KMS-11 (cell line): ENCODE data around the gene XCL2.

Experiments
- H2AFZ ChIP-seq: fragments of 200-600 bp; sonication (generic); 2 replicates; pipeline ENCODE4 v1.6.1; 2016; ENCODE audit warnings: antibody characterized with exemption, mixed run types, low read depth
- H3K27ac ChIP-seq: fragments of 200-600 bp; sonication (generic); 2 replicates; pipeline ENCODE4 v1.6.1; 2016; ENCODE audit warnings: mild to moderate bottlenecking, mixed run types
- H3K27me3 ChIP-seq: fragments of 200-600 bp; sonication (generic); 2 replicates; pipeline ENCODE4 v1.6.1; 2017; ENCODE audit warnings: mild to moderate bottlenecking, low read depth, mixed run types, moderate library complexity; ENCODE audit not compliant: insufficient read depth
- H3K36me3 ChIP-seq: fragments of 200-600 bp; sonication (generic); 2 replicates; pipeline ENCODE4 v1.6.1; 2017; ENCODE audit warnings: mild to moderate bottlenecking, mixed run types; ENCODE audit not compliant: insufficient read depth
- H3K4me1 ChIP-seq: fragments of 200-600 bp; sonication (generic); 2 replicates; pipeline ENCODE4 v1.6.1; 2016; ENCODE audit warnings: mild to moderate bottlenecking, low read depth, mixed run types; ENCODE audit not compliant: poor library complexity, severe bottlenecking
- H3K4me2 ChIP-seq: fragments of 200-600 bp; sonication (generic); 2 replicates; pipeline ENCODE4 v1.7.0; 2016; ENCODE audit warnings: mild to moderate bottlenecking, mixed run types
- H3K4me3 ChIP-seq: fragments of 200-600 bp; sonication (generic); IDR thresholded peaks from 2 replicates; pipeline ENCODE4 v1.6.1; 2017; ENCODE audit warnings: low read depth, low read length, mixed read lengths; ENCODE audit not compliant: insufficient read depth
- H3K79me2 ChIP-seq: fragments of 200-600 bp; sonication (generic); 2 replicates; pipeline ENCODE4 v1.6.1; 2016; ENCODE audit warnings: low read depth, mixed run types; ENCODE audit not compliant: insufficient read depth
- H3K9ac ChIP-seq: fragments of 200-600 bp; sonication (generic); 2 replicates; pipeline ENCODE4 v1.6.1; 2016; ENCODE audit warnings: mild to moderate bottlenecking, mixed run types
- H4K20me1 ChIP-seq: fragments of 200-600 bp; sonication (generic); 2 replicates; pipeline ENCODE4 v1.6.1; 2016; ENCODE audit warnings: mild to moderate bottlenecking, mixed run types; ENCODE audit not compliant: insufficient read depth
- TF ChIP-seq, protein P1 (sequence below): fragments of 200-600 bp; sonication (generic); conservative IDR thresholded peaks from 2 replicates; pipeline ENCODE4 v1.6.1; 2017; ENCODE audit warnings: low read depth, mild to moderate bottlenecking, antibody characterized with exemption, low read length, moderate library complexity, mixed read lengths

Gene XCL2

GRCh38 chr1:168554603-168555483 is 11.0 kb upstream of the XCL2 start:
- no peaks in the 10 kb centered on the region for H4K20me1 ChIP-seq
- no peak overlapping the region for H3K4me3 ChIP-seq
- no peaks in the 10 kb centered on the region for H3K36me3 ChIP-seq
- TF ChIP-seq, protein P1, sequence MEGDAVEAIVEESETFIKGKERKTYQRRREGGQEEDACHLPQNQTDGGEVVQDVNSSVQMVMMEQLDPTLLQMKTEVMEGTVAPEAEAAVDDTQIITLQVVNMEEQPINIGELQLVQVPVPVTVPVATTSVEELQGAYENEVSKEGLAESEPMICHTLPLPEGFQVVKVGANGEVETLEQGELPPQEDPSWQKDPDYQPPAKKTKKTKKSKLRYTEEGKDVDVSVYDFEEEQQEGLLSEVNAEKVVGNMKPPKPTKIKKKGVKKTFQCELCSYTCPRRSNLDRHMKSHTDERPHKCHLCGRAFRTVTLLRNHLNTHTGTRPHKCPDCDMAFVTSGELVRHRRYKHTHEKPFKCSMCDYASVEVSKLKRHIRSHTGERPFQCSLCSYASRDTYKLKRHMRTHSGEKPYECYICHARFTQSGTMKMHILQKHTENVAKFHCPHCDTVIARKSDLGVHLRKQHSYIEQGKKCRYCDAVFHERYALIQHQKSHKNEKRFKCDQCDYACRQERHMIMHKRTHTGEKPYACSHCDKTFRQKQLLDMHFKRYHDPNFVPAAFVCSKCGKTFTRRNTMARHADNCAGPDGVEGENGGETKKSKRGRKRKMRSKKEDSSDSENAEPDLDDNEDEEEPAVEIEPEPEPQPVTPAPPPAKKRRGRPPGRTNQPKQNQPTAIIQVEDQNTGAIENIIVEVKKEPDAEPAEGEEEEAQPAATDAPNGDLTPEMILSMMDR: no peak
- 0 out of 2 replicates have a peak, but pooled peaks cover 2% of the 10 kb centered on the region for H3K27me3 ChIP-seq
- H3K9ac ChIP-seq: no peak overlapping the region
- no peak overlapping the region for H3K4me2 ChIP-seq
- no peak overlapping the region for H3K27ac ChIP-seq
- no peak overlapping the region for H2AFZ ChIP-seq
- H3K4me1 ChIP-seq: no peaks in the 10 kb centered on the region
- no peaks in the 10 kb centered on the region for H3K79me2 ChIP-seq

DNA sequence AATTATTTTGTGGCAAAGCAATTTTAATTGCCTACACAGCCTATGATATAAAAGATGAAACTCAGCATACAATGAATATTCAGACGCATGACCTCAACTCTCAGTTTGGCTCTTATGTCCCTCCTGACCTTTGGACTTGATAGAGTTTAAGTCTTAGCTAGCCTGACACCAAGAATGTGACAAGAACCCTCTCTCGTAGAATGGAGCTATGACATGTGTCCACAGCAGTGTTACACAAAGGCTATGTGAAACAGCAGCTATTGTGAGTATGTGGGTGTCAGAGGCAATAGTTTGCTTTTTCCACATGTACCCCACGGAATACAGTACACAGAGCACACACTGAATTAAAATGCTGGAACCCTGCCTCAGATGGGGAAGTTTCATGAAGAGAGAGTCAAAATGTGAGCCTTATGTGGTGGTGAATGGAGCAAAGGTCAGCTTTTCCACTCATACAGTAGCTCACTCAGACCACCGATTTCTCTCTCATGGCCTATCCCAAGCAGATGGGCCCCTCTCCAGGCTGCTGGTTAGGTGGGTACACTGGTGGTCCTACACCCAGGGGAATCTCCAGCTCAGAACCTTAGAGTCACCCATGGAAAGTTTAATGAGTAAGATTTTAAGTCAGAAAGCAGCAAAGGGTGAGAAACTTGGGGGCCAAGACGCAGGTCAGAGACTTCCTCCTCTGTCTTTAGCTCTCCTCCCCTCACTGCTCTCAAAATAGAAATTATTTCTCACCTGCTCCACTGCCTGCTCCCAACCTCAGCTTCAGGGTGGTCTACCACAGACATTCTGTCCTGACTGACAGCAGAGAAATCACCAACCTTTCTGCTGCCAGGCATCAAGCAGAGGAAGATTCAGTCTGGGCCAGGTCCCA is 10.1 kb upstream of the XCL2 start:
- H3K4me1 ChIP-seq: no peaks in the 10 kb centered on the region
- no peak overlapping the region for H3K4me3 ChIP-seq
- H2AFZ ChIP-seq: no peak overlapping the region
- TF ChIP-seq, protein P1: no peak
- H3K9ac ChIP-seq: no peak overlapping the region
- 0 out of 2 replicates have a peak, but pooled peaks cover 2% of the 10 kb centered on the region for H3K27me3 ChIP-seq
- no peaks in the 10 kb centered on the region for H4K20me1 ChIP-seq
- no peak overlapping the region for H3K4me2 ChIP-seq
- no peaks in the 10 kb centered on the region for H3K36me3 ChIP-seq
- H3K79me2 ChIP-seq: no peaks in the 10 kb centered on the region
- no peak overlapping the region for H3K27ac ChIP-seq

GRCh38 chr1:168552961-168553360 is 9.2 kb upstream of the XCL2 start:
- Histone ChIP-seq H3K4me3 (no peak overlapping the region), H3K9ac (no peak overlapping the region), H3K4me2 (no peak overlapping the region), H3K4me1 (no peaks in the 10 kb centered on the region), H3K79me2 (no peaks in the 10 kb centered on the region), H4K20me1 (no peaks in the 10 kb centered on the region), H3K27ac (no peak overlapping the region), H3K36me3 (no peaks in the 10 kb centered on the region), H3K27me3 (no peaks in the 10 kb centered on the region), H2AFZ (no peak overlapping the region)
- TF ChIP-seq, protein P1: no peak

DNA sequence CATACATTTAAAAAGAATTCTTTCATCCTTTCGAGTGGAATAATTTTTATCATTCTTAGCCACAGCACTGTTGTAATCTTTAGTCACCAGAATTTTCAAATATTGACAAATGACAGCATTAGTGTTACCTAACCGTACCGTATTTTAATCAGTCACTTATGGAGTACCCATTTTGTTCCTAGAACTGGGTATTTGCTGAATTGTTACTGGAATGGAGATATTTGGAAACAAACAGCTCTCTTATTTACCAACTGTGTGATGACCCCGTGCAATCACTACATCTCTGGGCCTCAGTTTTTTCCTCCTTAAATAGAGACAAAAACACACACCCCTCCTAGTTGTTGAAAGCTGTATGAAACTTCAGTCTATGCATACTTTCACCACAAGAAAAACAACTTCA is 7.9 kb upstream of the XCL2 start:
- Histone ChIP-seq H3K9ac (no peak overlapping the region), H3K4me1 (no peaks in the 10 kb centered on the region), H3K36me3 (no peaks in the 10 kb centered on the region), H3K79me2 (no peaks in the 10 kb centered on the region), H3K27ac (no peak overlapping the region), H2AFZ (no peak overlapping the region), H3K4me3 (no peak overlapping the region), H3K27me3 (no peaks in the 10 kb centered on the region), H4K20me1 (no peaks in the 10 kb centered on the region), H3K4me2 (no peak overlapping the region)
- TF ChIP-seq, protein P1: no peak
